OCI-LY3 (cell line): ENCODE measurements around the gene GART.

ENCODE experiments used
- EZH2phosphoT487 ChIP-seq: fragments of 200-600 bp; shearing (Covaris generic); IDR thresholded peaks from 2 replicates; pipeline ENCODE4 v1.6.1; 2018; ENCODE audit warnings: antibody characterized with exemption, mixed run types, low read depth
- TF ChIP-seq, protein P1 (sequence below): fragments of 200-600, 300-600 bp; sonication (generic); IDR thresholded peaks from 2 replicates; pipeline ENCODE4 v1.5.1; 2014; ENCODE audit warnings: antibody characterized with exemption, low read length, low read depth

GRCh38 chr21:33588485-33589335 lies 46.8 kb upstream of the GART start, which contains the start of gene DONSON:
- TF ChIP-seq, protein P1, sequence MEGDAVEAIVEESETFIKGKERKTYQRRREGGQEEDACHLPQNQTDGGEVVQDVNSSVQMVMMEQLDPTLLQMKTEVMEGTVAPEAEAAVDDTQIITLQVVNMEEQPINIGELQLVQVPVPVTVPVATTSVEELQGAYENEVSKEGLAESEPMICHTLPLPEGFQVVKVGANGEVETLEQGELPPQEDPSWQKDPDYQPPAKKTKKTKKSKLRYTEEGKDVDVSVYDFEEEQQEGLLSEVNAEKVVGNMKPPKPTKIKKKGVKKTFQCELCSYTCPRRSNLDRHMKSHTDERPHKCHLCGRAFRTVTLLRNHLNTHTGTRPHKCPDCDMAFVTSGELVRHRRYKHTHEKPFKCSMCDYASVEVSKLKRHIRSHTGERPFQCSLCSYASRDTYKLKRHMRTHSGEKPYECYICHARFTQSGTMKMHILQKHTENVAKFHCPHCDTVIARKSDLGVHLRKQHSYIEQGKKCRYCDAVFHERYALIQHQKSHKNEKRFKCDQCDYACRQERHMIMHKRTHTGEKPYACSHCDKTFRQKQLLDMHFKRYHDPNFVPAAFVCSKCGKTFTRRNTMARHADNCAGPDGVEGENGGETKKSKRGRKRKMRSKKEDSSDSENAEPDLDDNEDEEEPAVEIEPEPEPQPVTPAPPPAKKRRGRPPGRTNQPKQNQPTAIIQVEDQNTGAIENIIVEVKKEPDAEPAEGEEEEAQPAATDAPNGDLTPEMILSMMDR: no peak
- no peak for TF ChIP-seq EZH2phosphoT487
